GM12891 (cell line): ENCODE measurements around the gene WWP2.

ENCODE experiments used
- PAX5 ChIP-seq: IDR thresholded peaks from 2 replicates; pipeline ENCODE4 v1.6.1; 2011; ENCODE audit warnings: low read length, moderate library complexity, mild to moderate bottlenecking; ENCODE audit not compliant: insufficient read depth, severe bottlenecking
- POLR2A ChIP-seq: IDR thresholded peaks from 2 replicates; pipeline ENCODE4 v1.6.1; 2011; ENCODE audit warnings: low read depth, low read length, control low read depth
- POLR2AphosphoS5 ChIP-seq: IDR thresholded peaks from 2 replicates; pipeline ENCODE4 v1.6.1; 2011; ENCODE audit warnings: low read depth, low read length, control low read depth
- POU2F2 ChIP-seq: IDR thresholded peaks from 2 replicates; pipeline ENCODE4 v1.6.1; 2011; ENCODE audit warnings: low read depth, mild to moderate bottlenecking, control low read depth, low read length, moderate library complexity
- SPI1 ChIP-seq: IDR thresholded peaks from 2 replicates; pipeline ENCODE4 v1.6.1; 2011; ENCODE audit warnings: low read depth, low read length, control low read depth
- TAF1 ChIP-seq: IDR thresholded peaks from 2 replicates; pipeline ENCODE4 v1.6.1; 2011; ENCODE audit warnings: low read depth, low read length, control low read depth

DNA sequence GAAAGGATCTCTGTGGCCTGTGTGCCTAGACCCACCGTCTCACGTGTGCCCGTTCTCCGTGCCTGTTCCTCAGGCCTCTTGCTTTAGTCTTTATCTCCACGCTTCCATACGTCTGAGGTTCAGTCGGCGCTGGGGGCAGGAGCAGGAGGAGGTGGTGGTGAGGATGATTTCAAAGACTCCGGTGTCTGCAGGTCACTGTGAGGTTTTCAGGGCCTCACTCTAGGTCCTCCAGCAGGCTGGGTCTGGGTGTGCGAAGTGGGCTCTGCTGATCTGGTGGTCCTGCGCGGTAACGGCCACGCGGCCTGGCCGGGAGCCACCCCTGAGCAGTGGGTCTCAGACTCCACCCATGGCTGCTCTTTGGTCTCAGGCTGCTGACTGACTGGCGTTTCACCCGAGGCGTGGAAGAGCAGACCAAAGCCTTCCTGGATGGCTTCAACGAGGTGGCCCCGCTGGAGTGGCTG is 174.6 kb downstream of the WWP2 start:
- TF ChIP-seq POLR2A (no peak), TAF1 (no peak), SPI1 (no peak), POLR2AphosphoS5 (no peak), PAX5 (no peak), POU2F2 (no peak)
